ENCODE measurements around the gene ATF6. TPM values are rescaled to one million over a fixed set of nuclear protein-coding genes. Genes with fewer than 3 reads are reported as not detected.

ATF6 gene
- polyA plus RNA-seq, 2 of the 4 experiments (the other 2 are of a cell fraction): 8.6 to 28.0 TPM

DNA sequence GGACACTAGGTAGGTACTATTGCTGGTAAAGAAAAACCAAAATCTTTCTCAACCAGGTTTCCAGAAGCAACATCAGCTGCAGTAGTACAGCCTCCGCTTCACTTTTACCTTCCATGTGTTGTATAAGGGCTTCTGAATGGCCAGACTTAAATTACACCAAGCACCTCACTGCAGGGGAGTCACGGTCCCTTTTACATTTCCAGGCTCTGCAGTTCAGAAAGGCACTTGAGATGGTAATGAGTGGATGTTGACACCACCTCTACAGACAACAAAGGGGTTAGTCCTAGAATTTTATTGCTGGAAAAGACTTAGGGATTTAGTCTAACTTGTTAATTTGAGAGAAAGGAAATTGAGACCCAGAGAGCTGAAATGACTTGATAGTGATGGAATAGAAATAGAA, 28.5 kb upstream of the ATF6 start:
- H3K9me3 ChIP-seq: no peaks in the 10 kb centered on the region
- peaks cover 25% of the 10 kb centered on the region for H3K4me1 ChIP-seq
- FAIRE-seq (no peak), ATAC-seq (no peak), DNase-seq (ENCODE audit: low read depth in 1 of 2, low spot score in 1 of 2) (no peak)
- ChIA-PET CTCF (interaction anchor here (0.9 to 8.2 kb wide), 15 partner anchors 9 to 254 kb away, joined by 3 to 80 read pairs (median 7); partner anchors contain the start of genes DUSP12 and FCRLA), POLR2A (no interaction called here)
- no peak overlapping the region for H3K27ac ChIP-seq
- TF ChIP-seq, protein P1, sequence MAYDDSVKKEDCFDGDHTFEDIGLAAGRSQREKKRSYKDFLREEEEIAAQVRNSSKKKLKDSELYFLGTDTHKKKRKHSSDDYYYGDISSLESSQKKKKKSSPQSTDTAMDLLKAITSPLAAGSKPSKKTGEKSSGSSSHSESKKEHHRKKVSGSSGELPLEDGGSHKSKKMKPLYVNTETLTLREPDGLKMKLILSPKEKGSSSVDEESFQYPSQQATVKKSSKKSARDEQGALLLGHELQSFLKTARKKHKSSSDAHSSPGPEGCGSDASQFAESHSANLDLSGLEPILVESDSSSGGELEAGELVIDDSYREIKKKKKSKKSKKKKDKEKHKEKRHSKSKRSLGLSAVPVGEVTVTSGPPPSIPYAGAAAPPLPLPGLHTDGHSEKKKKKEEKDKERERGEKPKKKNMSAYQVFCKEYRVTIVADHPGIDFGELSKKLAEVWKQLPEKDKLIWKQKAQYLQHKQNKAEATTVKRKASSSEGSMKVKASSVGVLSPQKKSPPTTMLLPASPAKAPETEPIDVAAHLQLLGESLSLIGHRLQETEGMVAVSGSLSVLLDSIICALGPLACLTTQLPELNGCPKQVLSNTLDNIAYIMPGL (CRISPR knock-in tag; IDR thresholded peaks at IDR 0.05; ENCODE audit: borderline replicate concordance): no peak
- no peak overlapping the region for H3K4me3 ChIP-seq
- WGBS (ENCODE audit: missing lambda C conversion rate): 82% methylated on average over 2 of the region's 2 CpGs
- no peak overlapping the region for H3K4me2 ChIP-seq

DNA sequence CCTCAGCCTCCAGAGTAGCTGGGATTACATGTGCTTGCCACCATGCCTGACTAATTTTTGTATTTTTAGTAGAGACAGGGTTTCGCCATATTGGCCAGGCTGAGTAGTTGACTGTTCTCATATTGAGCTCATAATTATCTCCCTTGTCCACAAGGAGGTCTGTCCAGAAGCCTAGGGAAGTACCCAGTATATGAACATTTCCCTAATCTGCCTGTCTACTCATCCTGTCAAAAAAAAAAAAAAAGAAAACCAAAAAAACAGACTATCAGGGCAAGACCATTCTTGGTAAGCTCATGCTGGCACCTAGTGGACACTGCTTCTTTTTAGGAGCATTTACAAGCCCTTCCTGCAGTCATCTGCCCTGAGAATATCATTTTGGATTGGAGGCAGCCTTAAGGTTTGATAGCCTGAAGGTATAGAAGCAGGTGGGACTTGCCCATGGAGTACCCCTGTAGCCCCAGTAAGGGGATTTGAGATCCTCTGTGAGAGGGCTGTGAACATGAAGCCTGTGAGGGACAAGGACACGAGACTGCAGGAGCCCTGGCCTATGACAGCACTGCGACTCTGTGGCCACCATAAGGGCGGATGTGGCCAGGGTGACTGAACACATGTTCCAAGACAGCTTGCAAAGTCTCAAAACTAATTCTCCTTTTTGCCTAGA, 27.4 kb upstream of the ATF6 start:
- H3K27ac ChIP-seq: no peak overlapping the region
- ATAC-seq (peak; percentile 87 to 92), FAIRE-seq (no peak), DNase-seq (ENCODE audit: low read depth in 1 of 2, low spot score in 1 of 2) (peak; percentile 18 to 85)
- no peak overlapping the region for H3K4me3 ChIP-seq
- H3K4me1 ChIP-seq: peaks cover 19% of the 10 kb centered on the region
- 92% methylated on average over 4 of the region's 4 CpGs for WGBS (ENCODE audit: missing lambda C conversion rate)
- CTCF ChIA-PET: interaction anchor here (0.6 to 8.2 kb wide), 27 partner anchors 11 to 764 kb away, joined by 3 to 80 read pairs (median 4); partner anchors contain the start of genes DUSP12 and FCRLA
- H3K4me2 ChIP-seq: no peak overlapping the region
- POLR2A ChIA-PET: interaction anchor here (0.7 to 1.3 kb wide), 2 partner anchors 11 to 208 kb away, joined by 4 to 6 read pairs; partner anchors contain the start of gene DUSP12
- no peaks in the 10 kb centered on the region for H3K9me3 ChIP-seq
- TF ChIP-seq CBX2 (IDR thresholded peaks at IDR 0.05; ENCODE audit: borderline replicate concordance, low read depth) (no peak), SMC3 (IDR thresholded peaks at IDR 0.05) (peak; percentile 81), FOXS1 (CRISPR knock-in tag; IDR thresholded peaks at IDR 0.05) (no peak), RAD21 (conservative IDR thresholded peaks at IDR 0.05 in 1 of 2, IDR thresholded peaks at IDR 0.05 in 1 of 2) (peak; percentile 83 to 95)
- TF ChIP-seq, protein P2, sequence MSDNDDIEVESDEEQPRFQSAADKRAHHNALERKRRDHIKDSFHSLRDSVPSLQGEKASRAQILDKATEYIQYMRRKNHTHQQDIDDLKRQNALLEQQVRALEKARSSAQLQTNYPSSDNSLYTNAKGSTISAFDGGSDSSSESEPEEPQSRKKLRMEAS (IDR thresholded peaks at IDR 0.05): no peak
- TF ChIP-seq, protein P3, sequence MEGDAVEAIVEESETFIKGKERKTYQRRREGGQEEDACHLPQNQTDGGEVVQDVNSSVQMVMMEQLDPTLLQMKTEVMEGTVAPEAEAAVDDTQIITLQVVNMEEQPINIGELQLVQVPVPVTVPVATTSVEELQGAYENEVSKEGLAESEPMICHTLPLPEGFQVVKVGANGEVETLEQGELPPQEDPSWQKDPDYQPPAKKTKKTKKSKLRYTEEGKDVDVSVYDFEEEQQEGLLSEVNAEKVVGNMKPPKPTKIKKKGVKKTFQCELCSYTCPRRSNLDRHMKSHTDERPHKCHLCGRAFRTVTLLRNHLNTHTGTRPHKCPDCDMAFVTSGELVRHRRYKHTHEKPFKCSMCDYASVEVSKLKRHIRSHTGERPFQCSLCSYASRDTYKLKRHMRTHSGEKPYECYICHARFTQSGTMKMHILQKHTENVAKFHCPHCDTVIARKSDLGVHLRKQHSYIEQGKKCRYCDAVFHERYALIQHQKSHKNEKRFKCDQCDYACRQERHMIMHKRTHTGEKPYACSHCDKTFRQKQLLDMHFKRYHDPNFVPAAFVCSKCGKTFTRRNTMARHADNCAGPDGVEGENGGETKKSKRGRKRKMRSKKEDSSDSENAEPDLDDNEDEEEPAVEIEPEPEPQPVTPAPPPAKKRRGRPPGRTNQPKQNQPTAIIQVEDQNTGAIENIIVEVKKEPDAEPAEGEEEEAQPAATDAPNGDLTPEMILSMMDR (IDR thresholded peaks at IDR 0.05): peak; percentile 80

DNA sequence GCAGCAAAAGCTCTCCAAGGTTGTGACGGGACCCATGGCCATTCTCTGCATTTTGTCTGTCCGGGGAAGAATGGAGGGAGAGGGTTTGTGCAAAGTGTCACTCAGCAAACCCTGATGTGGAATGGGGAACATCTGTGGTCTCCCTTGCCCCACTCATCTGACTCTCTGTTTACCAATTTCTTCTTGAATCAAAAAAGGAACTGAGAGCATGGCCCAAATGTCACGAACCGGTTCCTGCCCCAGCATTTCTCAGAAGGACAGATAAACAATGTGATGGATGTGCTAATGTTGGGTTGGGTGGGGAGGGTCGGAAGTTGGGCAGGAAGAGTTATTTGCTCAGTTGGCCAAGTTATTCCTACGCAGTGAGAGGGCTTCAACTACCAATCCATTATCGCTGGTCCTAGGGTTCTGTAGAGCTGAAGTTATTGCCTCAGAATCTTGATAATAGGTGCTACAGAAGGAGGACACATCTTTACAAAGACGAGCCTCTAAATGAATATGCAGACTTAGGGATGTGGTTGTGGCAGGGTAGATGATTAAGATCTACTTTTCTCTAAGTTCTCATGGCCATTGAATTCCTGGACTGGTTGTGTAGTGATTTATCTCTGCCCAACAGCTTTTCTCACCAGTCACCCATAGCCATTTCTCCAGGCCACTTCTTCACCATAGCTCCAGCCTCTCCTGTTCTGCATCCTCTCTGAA, 26.1 kb upstream of the ATF6 start:
- no peak overlapping the region for H3K27ac ChIP-seq
- ChIA-PET CTCF (interaction anchor here (0.6 to 8.2 kb wide), 17 partner anchors 9 to 303 kb away, joined by 3 to 80 read pairs (median 5); partner anchors contain the start of gene DUSP12), POLR2A (no interaction called here)
- DNase-seq (ENCODE audit: low read depth in 1 of 2, low spot score in 1 of 2) (no peak), FAIRE-seq (no peak), ATAC-seq (no peak)
- H3K4me2 ChIP-seq: no peak overlapping the region
- H3K9me3 ChIP-seq: no peaks in the 10 kb centered on the region
- peaks cover 20% of the 10 kb centered on the region for H3K4me1 ChIP-seq
- 77% methylated on average over 8 of the region's 8 CpGs for WGBS (ENCODE audit: missing lambda C conversion rate)
- TF ChIP-seq, protein P4, sequence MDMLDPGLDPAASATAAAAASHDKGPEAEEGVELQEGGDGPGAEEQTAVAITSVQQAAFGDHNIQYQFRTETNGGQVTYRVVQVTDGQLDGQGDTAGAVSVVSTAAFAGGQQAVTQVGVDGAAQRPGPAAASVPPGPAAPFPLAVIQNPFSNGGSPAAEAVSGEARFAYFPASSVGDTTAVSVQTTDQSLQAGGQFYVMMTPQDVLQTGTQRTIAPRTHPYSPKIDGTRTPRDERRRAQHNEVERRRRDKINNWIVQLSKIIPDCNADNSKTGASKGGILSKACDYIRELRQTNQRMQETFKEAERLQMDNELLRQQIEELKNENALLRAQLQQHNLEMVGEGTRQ (IDR thresholded peaks at IDR 0.05): no peak
- TF ChIP-seq, protein P5, sequence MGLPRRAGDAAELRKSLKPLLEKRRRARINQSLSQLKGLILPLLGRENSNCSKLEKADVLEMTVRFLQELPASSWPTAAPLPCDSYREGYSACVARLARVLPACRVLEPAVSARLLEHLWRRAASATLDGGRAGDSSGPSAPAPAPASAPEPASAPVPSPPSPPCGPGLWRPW (IDR thresholded peaks at IDR 0.05): no peak
- no peak for TF ChIP-seq RCOR1 (IDR thresholded peaks at IDR 0.05; ENCODE audit: low read depth, low read length)
- no peak overlapping the region for H3K4me3 ChIP-seq
